ENCODE measurements around the gene DMD.

The DMD gene

DNA sequence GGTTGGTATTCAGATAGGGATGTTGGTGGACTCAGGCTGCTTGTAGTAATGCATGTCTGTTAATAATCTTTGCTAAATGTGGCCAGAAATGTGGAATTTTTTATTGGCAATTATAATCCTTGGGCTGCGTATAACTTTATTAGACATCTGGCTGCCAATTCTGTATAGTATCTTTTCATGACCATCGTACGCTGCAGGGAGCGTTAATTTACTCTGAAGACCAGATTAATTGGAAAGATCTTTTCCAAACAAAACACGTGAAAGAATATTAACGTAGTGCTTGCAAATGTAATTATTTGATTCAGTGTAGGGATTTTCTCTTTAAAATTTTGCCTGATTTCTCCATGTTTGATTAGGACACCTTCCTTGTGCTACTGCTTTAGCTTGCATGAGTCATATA, 2100.7 kb downstream of the DMD start:
- DNase-seq (ENCODE audit: low spot score): no peak

DNA sequence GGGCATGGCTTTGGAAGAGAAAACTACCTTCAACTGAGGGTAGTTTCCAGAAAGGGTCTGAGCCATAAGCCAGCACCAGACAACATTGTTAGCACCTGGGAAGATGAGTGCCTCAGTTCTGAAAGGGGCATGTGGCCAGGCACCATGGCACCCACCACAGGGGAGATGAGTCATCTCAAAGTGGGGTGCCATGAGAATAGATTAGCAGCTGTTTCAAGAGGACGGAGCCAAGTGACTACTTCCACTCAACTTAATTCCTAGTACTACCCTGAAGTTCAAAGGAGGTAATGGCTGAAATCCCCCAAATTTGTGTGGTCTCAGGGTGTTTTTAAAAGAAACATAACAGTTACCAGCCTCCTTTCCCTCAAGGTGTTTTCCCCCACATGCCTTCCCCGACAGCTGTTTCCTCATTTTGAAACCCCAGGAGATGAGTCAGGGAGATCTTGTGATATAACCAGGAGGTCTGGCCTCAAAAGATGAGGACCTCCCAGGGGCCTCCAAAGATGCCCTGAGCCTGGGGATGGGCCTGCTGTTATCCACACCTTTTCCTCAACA, 2111.7 kb downstream of the DMD start:
- no peak for DNase-seq (ENCODE audit: low spot score)

- no peak for DNase-seq (ENCODE audit: low spot score)
These were observed 2113.3 kb downstream of the DMD start for GRCh38 chrX:31098079-31098478.

GRCh38 chrX:31093639-31093975, 2117.7 kb downstream of the DMD start:
- DNase-seq (ENCODE audit: low spot score): no peak

DNA sequence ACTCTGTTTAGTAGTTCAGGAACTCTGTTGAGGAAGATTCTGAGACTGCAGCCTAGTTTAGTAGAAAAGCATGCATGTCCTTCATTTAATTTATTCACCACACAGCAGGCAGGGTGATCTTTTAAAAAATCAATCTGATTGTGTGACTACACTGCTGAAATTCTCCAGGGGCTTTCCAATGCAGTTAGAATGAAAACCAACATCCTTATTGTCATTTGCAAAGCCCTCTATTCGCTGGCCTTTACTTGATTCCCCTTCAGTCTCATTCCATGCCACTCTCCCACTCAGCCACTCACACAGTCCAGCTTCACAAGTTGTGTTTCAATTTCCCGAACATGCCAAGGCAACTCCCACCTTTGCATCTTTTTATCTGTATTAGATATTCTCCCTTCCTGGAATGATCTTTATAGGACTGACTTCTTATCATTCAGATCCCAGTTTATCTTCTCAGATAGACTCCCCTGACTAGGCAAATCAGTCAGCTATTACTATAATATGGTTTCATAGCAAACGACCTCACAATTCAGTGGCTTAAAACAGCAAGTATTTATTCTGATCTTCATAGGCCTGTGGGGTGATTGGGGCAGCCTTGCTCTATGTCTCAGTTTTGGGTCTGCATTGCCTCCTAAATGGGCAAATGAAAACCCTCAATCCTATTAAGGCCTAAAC, 2118.2 kb downstream of the DMD start:
- no peak for DNase-seq (ENCODE audit: low spot score)

DNA sequence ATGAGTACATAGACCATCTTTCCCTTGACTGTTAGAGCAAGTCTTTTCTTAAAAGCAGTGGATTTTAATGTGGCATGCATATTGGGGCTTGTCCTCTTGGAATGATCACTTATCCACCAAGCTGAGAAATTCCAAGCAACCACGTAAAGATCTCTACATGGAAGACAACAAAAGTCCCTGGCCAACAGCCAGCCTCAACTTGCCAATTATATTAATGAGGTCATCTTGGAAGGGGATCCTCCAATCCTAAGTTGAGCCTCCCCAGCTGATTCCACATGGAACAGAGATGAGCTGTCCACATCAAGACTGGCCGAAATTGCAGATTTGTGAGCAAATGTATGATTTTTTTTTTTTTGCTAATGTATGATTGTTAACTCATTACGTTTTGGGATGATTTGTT, 2118.9 kb downstream of the DMD start:
- DNase-seq (ENCODE audit: low spot score): no peak

DNA sequence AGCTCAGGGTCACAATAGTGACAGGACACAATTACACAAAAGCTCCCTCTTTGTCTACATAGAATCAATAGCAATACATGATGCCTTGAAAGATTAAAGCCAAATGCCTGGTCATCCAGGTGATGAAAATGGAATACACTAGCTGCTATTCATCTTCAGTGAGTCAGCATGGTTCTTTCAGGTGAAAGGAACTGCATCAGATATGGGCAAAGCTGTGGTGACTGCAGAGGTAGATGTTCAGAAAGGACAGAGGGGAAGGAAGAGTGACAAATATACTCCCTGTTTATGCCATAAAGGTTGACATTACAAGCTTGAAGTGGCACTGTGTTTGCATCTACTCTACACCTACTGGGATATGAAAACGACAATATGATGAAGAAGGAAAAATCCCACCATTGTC, 2119.5 kb downstream of the DMD start:
- no peak for DNase-seq (ENCODE audit: low spot score)

DNA sequence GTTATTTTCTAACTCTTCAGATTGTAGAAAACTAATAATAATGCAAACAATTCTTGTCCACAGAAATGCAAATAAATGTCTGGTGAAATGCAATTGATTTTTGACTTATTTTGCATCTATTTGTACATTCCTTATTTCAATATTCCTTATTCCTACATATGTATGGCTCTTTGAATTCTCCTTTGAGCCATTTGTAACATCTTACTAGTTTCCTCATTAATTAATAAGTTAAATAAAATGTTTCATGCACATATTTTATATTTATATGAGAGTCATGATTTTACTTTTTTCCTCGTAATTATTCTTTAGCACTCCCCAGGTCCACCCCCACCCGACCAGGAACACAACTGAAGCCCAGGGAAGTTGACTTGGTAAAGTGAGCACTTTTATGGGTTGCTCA, 2136.8 kb downstream of the DMD start:
- no peak for DNase-seq (ENCODE audit: low spot score)

DNA sequence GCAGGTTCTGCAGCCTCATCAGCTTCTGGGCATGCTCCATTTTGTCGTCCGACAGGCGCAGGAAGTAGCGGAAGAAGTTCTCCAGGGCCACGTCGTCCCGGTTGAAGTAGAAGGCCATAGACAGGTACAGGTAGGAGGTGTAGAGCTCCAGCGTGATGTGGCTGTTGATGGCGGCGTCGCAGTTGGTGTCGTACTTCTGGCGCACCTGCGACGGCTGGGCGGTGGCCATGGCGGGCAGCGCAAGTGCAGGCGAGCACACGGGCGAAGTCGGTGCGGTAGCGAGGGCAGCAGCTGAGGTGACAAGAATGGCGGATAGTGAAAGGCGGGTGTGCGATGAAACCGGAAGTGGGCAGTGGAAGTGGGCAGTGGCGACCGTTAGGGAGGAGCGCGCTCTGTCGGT, 2139.6 kb downstream of the DMD start, which contains the start of gene FTHL17:
FTHL17 (minus strand) TSS at position 317 of the 400 bp plus-strand sequence; CDS start at position 229, 88 bp downstream.
- no peak for DNase-seq (ENCODE audit: low spot score)

DNA sequence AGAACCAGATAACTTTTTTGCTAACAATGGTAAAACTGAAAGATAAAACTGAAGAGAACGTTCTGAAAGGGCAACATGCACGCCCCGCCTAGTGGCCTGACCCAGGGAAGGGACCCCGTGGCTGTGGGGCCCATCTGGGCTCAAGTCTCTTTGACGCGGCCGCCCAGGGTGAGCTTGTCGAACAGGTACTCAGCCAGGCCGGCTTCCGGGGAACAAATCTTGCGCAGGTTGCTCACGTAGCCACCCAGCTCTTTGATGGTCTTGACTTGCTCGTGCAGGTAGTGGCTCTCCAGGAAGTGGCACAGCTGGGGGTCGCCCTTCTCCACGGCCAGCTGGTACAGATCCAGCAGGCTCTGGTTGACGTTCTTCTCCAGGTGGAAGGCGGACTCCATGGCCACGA, 2140.1 kb downstream of the DMD start:
- no peak for DNase-seq (ENCODE audit: low spot score)

DNA sequence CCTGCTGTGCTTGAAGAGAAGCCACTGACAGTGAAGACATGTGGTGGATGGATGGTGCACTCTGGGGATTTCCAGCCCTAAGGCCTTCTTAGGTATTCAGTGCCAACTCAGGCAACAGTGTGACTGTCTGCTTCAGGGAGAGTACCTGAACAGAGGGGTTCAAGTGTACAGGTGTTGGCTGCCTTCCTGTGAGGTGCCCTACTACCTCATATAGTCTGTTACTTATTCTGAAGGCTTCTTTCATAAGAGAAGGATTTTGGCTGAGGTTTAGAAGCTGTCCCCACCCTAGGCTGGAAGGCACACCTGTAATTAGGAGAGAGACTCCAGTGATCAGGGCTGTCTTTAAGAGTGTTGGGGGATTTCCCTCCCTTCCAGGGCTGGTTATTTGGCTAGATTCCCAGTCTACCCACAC, 2141.3 kb downstream of the DMD start:
- DNase-seq (ENCODE audit: low spot score): no peak
